CD4-positive, alpha-beta T cell treated with Interleukin-4 for 4 hours (primary cell): ENCODE measurements around the gene AMFR.

ENCODE experiments used
- DNase-seq: peaks from one replicate; pipeline ENCODE4 v3.0.0-alpha.2; 2020

Gene AMFR

GRCh38 chr16:56346131-56346890, 79.0 kb downstream of the AMFR start:
- no peak for DNase-seq

DNA sequence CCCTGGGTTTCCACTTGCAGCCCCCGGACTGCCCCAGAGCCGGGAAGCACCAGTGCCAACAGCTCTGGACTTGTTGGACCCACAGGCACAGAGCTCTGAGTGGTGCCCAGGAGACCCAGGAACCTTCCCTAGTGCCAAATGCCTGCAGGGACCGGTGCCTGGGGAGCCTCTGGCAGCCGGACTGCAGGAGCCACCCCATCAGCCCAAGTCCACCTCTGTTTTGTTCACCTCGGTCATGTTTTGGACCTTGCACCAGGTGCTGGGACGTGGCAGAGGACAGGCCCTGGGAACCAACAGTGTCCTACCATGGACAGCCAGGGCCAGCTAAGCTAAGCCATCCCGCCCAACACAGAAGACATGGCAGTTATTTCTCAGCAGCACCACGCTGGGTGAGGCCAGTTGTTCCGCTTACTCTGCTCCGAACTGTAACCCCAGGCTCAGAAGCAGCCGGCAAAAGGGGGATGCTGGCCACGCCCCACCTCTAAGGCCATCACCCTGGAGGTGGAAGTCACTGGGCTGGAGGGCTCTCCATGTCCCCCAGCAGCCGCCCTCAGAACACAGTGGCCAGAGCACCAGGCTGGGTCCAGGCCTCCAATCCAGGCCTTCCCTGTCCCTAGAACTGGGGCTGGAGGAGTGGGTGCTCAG, 79.8 kb downstream of the AMFR start:
- no peak for DNase-seq

GRCh38 chr16:56344518-56345405, 80.6 kb downstream of the AMFR start:
- DNase-seq: no peak

- DNase-seq: no peak
These were observed 81.5 kb downstream of the AMFR start for GRCh38 chr16:56343661-56344517.

GRCh38 chr16:56341656-56342399, 83.5 kb downstream of the AMFR start:
- no peak for DNase-seq

GRCh38 chr16:56340864-56341365, 84.4 kb downstream of the AMFR start:
- no peak for DNase-seq

DNA sequence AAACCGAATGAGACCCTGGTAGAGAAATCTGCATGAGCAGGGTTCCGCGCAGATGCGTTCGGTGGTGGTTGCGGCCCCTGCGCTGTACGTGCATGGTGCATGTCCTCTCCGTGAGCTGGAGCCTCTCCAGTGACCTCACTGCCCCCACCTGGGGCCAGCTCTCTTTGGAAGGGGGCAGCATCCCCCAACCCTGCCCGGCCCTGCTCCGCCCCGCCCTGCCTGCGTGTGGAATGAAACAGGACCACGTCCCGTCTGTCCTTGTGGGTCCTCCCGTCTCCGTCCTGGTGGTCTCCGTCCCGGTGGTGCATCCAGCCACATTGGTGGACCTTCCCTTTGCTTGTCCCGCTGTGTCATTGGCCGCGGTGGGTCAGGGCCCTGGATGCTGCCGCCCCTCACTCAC, 84.9 kb downstream of the AMFR start:
- DNase-seq: no peak

- DNase-seq: no peak
These were observed 85.7 kb downstream of the AMFR start for GRCh38 chr16:56339431-56340195.

DNA sequence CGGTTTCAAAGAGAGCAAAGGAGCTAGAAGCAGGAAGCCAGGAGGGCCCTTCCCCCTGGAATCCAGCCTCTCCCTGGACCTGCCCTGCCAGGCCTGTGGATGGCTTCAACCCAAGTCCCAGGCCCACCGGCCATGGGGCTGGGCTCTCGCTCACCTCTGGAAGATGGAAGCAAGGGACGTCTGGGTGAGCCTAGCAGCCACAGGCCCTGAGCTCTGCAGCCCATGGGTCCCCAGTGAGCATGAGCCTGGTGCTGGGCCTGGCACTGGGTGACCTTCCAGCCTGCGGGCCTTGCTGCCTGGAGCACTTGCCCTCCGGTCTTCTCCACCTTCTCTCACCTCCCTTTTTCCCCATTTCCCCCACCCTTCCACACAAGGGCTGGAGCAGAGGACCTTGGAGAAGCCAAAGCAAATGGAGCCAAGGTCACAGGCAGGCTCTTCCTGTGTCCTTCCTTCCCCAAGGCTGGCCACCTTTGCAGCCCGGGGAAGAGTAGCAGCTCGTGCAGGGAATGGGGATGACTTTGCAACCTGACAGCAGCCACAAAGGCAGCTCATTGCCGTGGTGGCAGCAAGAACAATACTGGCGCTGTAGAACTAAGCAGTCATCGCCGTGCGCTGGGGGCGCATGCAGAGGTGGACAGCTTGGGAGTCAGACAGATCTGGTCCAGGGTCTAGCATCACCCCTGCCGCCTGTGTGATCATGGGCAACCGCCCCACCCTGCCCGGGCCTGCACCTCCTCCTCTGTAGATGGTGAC, 86.6 kb downstream of the AMFR start:
- no peak for DNase-seq

DNA sequence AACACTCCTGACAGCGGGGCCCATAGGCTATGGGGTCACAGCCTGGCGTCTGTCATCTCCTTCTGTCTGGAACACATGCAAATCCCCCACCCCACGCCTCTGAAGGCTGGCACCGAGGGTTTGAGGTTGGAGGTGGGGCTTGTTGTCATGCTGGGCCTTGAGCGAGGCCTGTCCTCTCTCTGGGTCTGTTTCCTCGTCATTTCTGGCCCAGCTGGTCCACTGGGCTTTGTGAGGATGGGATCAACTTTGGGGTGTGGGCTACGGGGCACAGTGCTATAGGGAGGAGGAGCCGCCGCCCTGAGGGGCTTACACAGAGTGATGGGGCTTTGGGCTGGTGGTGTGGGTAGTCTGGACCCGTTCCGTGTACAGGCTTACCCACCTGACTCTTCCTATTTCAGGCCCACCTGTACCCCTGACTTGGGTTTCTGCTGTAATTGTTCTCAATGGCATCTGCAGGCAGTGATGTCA, 87.5 kb downstream of the AMFR start:
- DNase-seq: no peak

GRCh38 chr16:56337131-56337857, 88.1 kb downstream of the AMFR start:
- DNase-seq: no peak

DNA sequence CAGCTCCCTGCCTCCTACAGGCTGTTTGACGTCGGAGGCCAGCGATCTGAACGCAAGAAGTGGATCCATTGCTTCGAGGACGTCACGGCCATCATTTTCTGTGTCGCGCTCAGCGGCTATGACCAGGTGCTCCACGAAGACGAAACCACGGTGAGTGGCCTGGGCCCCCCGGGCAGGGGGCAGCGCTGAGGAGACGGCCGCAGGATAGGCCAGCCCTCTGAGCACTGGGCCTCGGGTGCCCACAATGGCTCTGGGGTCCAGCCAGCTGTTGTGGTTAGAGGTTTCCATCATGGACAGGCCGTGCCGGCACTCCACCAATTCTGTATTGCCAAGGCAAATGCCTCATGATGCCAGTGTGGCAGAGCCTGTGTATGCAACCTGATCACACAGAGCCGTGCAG, 88.6 kb downstream of the AMFR start:
- DNase-seq: no peak

GRCh38 chr16:56336071-56336688, 89.2 kb downstream of the AMFR start:
- DNase-seq: no peak

DNA sequence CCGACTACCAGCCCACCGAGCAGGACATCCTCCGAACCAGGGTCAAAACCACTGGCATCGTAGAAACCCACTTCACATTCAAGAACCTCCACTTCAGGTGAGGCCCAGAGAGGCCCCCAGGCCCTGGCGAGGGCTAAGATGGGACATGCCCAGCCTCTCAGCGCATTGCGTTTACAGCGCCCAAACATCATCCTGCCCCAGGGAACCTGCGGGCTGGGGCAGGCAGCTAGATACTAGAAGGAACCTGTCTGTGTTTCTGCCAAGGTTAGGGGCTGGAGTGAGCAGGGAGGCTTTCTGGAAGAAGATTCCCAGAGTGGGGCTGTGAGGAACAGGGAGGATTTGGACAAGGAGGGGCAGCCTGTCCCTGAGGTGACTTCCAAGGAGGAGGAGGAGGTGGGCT, 90.6 kb downstream of the AMFR start:
- no peak for DNase-seq

- no peak for DNase-seq
These were observed 92.8 kb downstream of the AMFR start for GRCh38 chr16:56332464-56333079.

- DNase-seq: no peak
These were observed 93.4 kb downstream of the AMFR start for GRCh38 chr16:56331915-56332314.

DNA sequence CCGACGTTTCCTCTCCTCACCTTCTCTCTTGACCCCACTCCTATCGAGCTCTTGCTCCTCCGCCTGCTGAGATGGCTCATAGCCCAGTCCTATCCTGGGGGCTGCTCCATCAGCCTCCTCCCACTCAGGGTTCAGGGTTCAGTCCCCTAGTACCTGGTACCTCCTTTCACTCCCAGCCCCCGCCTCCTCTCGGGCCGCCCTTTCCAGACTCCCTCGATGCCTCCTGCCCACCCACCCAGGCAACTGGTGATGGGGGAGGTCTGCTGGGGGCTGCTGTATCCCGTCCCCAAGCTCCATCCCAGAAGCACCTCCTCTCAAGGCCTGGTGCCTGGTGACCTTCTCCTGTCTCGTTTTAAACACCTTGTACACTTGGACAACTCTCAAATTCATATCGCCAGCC, 93.9 kb downstream of the AMFR start:
- no peak for DNase-seq

GRCh38 chr16:56330476-56330875, 94.9 kb downstream of the AMFR start:
- no peak for DNase-seq
